MM.1S (cell line): ENCODE data around the gene KLHL25.

Source experiments
- CTCF ChIP-seq: fragments of 300-600 bp; sonication (generic); IDR thresholded peaks from 2 replicates; pipeline ENCODE4 v1.5.1; 2016; ENCODE audit warnings: antibody characterized with exemption, low read length, mixed read lengths
- EZH2 ChIP-seq: fragments of 300-600 bp; sonication (generic); optimal IDR thresholded peaks from 2 replicates; pipeline ENCODE3; 2017; ENCODE audit warnings: low read depth, mild to moderate bottlenecking, antibody characterized with exemption, low read length, mixed read lengths
- EZH2phosphoT487 ChIP-seq: fragments of 300-600 bp; sonication (generic); IDR thresholded peaks from 2 replicates; pipeline ENCODE4 v1.6.1; 2018; ENCODE audit warnings: antibody characterized with exemption, low read length

GRCh38 chr15:85726454-85726853 lies 68.3 kb downstream of the KLHL25 start:
- TF ChIP-seq CTCF (no peak), EZH2phosphoT487 (no peak), EZH2 (no peak)
